Neural crest cell (in vitro differentiated cells): Measurements from ENCODE around the gene NDST1. TPM values are rescaled to one million over a fixed set of nuclear protein-coding genes. Genes with fewer than 3 reads are reported as not detected.

ENCODE experiments used
- DNase-seq: peaks from one replicate; pipeline ENCODE4 v3.0.0; 2021; ENCODE audit warnings: low read depth, mixed read lengths, low spot score
- H3K27ac Mint-ChIP-seq: one replicate; pipeline ENCODE4 v1.8.0; 2021; ENCODE audit warnings: mild to moderate bottlenecking, mixed read lengths; ENCODE audit not compliant: unreplicated experiment
- H3K27me3 Mint-ChIP-seq: 2 replicates; pipeline ENCODE4 v1.8.0; 2021; ENCODE audit warnings: low read depth, mild to moderate bottlenecking, mixed read lengths
- H3K36me3 Mint-ChIP-seq: 2 replicates; pipeline ENCODE4 v1.8.0; 2021; ENCODE audit warnings: low read depth, mild to moderate bottlenecking, mixed read lengths
- H3K4me1 Mint-ChIP-seq: 2 replicates; pipeline ENCODE4 v1.8.0; 2021; ENCODE audit warnings: mixed read lengths
- H3K4me3 Mint-ChIP-seq: one replicate; pipeline ENCODE4 v1.8.0; 2021; ENCODE audit warnings: mild to moderate bottlenecking, mixed read lengths
- H3K9me3 Mint-ChIP-seq: 2 replicates; pipeline ENCODE4 v1.8.0; 2021; ENCODE audit warnings: mixed read lengths
- CTCF ChIP-seq: fragments of 200-600 bp; sonication (generic); conservative IDR thresholded peaks from 2 replicates; pipeline ENCODE4 v1.5.0; 2021; ENCODE audit warnings: antibody characterized with exemption, mild to moderate bottlenecking
- total RNA-seq: library from RNA; stranded (reverse); gene quantifications from 2 replicates; pipeline ENCODE4 v1.2.1, GENCODE V29; 2021

The NDST1 gene
- total RNA-seq, 1 donor from 2014 or later: 112 TPM

DNA sequence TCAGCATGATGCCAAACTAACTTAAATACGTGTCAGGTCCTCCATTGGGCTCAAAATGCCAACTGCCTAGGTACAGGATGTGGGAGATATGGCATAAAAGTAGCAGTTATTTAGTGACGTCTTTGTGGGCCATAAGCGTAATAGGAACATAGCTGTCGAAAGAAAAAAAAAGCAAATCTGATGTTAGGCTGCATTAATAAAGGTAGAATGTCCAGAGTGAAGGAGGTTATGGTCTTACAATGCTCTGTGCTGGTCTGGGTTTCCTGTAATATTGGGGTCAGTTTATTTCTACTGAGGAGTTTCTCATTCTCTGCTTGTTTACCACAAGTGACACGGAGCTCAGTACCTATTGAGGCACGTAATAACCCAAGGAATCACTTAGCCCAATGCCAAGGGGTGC lies 99.2 kb downstream of the NDST1 start:
- DNase-seq: no peak
- Mint-ChIP-seq H3K36me3 (no peaks in the 10 kb centered on the region), H3K9me3 (no peaks in the 10 kb centered on the region), H3K27me3 (no peaks in the 10 kb centered on the region), H3K4me1 (peaks cover 6% of the 10 kb centered on the region), H3K4me3 (no peak overlapping the region), H3K27ac (no peak overlapping the region)
- no peak for TF ChIP-seq CTCF

Other genes starting within 250 kb of the NDST1 start
- 0.30 and 0.59 TPM in 2 replicates for gene CAMK2A, start 218.4 kb upstream of the NDST1 start, total RNA-seq
- gene ARSI, start 205.2 kb upstream of the NDST1 start, total RNA-seq: 0.25 and 0.51 TPM in 2 replicates
- 91.1 and 96.0 TPM in 2 replicates for gene TCOF1, start 150.4 kb upstream of the NDST1 start, total RNA-seq
- gene CD74, start 95.2 kb upstream of the NDST1 start, total RNA-seq: 6.3 and 7.3 TPM in 2 replicates
- 2,170 and 2,213 TPM in 2 replicates for gene RPS14, start 58.4 kb upstream of the NDST1 start, total RNA-seq
- 1.5 TPM in 2 replicates for gene SYNPO, start 132.5 kb downstream of the NDST1 start, total RNA-seq
- 2.6 and 3.2 TPM in 2 replicates for gene MYOZ3, start 153.1 kb downstream of the NDST1 start, total RNA-seq
- gene RBM22, start 192.9 kb downstream of the NDST1 start, total RNA-seq: 64.6 and 65.2 TPM in 2 replicates